ENCODE measurements around the gene SNX18.
"Not testable (repeated sequence)": the region's sequence is repeated elsewhere in the genome, so short reads cannot be mapped to it uniquely, and the experiment has no call there.

SNX18 gene, protein sequence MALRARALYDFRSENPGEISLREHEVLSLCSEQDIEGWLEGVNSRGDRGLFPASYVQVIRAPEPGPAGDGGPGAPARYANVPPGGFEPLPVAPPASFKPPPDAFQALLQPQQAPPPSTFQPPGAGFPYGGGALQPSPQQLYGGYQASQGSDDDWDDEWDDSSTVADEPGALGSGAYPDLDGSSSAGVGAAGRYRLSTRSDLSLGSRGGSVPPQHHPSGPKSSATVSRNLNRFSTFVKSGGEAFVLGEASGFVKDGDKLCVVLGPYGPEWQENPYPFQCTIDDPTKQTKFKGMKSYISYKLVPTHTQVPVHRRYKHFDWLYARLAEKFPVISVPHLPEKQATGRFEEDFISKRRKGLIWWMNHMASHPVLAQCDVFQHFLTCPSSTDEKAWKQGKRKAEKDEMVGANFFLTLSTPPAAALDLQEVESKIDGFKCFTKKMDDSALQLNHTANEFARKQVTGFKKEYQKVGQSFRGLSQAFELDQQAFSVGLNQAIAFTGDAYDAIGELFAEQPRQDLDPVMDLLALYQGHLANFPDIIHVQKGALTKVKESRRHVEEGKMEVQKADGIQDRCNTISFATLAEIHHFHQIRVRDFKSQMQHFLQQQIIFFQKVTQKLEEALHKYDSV

DNA sequence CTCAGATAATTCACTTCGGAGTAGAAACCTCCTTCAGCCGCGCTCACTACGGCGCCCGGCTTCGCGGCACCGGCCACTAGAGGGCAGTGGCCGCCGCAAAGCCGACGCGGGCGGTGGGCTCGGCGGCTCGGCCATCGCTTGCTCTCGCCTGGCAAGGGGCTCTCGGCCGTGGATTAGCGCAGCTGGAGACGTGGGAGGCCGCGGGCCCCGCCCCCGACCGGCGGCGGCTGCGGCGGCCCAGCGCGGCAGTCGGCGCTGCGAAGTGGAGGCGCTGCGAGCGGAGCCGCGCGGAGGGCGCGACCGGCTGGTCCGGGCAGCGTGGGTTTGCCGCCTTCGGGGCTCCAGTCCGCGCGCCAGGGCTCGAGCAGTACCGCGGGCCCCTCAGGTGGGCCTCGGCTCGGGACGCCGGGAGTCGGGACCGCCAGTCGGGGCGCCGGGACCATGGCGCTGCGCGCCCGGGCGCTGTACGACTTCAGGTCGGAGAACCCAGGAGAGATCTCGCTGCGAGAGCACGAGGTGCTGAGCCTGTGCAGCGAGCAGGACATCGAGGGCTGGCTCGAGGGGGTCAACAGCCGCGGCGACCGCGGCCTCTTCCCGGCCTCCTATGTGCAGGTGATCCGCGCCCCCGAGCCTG lies at the start of gene SNX18:
SNX18 (plus strand) TSS at position 248 of the 634 bp plus-strand sequence; CDS start at position 442, 194 bp downstream.
- DNase-seq (ENCODE audit: low spot score): peak; percentile 69

DNA sequence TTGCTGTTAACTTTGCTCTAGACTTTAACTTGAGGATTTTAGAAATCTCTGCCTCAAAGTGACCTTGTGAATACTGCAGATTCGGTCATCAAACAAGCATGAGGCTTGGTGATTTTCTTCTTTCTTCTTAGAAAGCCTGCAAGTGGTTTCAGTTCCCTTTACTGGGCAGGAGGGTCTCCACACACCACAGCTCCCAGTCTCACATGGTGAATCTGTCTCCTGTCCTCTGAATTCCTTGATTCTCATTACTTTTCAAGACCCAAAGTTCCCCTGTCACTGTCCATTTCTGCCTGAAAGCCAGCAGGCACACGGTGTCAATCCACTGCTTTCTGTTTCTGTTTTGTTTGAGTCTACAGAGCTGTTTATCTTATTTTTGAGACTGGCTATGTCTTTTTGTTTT lies 47.9 kb upstream of the SNX18 start:
- no peak for DNase-seq (ENCODE audit: low spot score)

DNA sequence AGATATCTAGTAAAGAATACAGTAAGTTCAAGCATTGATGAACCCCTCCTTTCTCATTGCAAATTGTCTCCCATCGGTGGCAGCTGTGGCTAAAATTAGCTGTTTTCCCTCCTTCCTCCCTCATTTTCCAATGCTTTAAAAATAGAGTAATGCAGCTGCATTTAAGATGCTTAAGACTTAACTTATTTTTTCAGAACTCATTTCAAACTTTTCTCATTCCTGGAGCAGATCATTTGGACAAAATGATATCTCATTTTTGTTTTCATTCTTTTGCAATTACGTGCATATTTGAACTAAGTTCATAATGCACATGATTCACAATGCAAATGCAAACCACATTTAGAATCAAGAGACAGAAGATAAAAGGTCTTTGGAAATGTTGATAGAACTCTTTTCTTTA lies 47.4 kb upstream of the SNX18 start:
- no peak for DNase-seq (ENCODE audit: low spot score)

DNA sequence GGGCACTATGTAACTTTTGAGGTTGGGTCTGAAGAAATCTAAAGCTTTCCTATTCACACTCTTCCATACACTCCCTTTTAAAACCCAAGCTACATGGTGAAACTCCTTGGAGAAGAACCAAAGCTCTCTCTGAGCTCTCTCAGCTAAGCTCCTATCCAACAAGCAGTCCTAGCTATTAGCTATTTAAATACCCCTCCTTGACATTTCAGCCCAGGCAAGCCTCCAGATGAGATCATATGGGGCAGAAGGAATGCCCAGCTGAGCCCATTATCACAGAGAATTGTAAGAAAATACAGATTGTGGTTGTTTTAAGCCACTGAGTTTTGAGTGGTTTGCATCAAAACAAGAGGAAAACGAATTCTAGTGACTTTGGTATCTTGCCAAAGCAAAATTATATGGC lies 46.9 kb upstream of the SNX18 start:
- DNase-seq (ENCODE audit: low spot score): no peak

DNA sequence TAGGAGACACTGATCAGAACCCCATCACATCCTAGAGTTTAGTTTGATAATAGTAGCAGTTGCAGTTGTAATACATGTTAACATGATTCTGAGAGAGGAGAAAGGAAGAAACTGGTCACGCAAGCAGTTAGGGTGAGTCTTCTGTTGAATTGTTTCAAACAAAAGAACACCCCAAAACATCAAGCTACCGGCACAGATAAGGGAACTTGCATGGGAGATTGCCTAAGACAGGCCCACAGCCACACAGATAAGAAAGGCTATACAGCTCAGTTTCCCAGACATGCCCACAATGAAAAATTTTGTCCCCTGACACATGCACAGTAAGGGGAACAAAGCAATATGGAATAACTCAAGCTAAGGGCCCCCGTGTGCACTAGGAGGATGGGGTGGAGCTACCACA lies 46.2 kb upstream of the SNX18 start:
- DNase-seq (ENCODE audit: low spot score): no peak

DNA sequence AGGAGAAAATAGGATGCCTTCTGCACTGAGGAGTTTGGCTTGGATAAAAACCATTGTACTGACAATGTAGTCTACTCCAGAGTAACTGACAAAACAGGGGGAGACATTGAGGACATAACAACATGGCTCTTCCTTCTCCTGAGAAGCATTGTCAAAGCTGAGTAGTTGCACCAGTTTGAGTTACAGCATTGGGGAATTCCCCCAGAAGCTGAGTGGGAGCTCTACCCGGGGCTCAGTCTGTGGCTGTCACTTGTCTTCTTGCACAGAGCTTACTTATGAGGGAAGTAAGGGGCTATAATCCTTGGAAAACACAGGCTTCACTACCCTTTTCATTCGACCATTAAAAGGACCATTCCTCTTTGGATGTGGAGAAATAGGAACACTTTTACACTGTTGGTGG lies 40.9 kb upstream of the SNX18 start:
- DNase-seq (ENCODE audit: low spot score): no peak

DNA sequence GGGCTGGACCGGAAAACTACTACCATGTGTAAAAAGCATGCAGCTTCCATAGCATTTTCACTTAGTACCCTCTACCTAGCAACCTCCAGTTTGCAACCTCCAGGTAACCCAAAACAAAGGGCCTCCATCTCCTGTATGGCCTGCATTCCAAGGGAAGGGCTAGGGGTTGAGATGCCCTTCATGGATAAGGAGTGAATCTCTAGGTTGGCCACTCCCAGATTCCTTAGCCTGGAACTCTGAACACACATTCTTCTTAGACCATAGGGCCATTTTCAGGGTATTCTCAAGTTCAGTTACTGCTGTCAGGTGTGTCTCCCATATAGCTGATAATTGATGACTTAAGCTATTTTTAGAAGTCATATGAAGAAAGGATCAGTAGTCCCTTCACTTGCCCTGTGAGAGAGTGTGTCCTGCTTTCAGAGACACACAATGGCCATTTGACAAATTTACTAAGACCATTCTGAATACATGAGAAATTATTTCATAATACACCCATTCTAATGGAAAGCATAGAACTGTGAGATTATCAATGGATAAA lies 39.5 kb upstream of the SNX18 start:
- no peak for DNase-seq (ENCODE audit: low spot score)

DNA sequence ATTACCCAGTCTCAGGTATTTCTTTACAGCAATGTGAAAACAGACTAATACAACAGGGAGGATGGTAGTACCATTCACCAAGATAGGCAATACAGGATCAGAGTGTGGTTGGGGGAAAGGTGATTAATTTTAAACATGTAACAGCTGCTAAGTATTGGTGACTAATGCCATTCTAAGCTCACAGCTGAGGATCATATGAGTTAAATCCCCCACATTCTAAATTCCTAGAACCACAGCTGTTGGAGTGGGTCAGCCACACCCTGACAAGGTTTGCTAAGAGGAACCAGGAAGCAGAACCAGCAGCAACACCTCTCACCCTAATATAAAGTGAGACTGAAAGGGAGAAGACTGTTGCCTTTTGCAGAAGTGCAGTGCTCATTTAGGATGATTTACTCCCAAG lies 37.3 kb upstream of the SNX18 start:
- no peak for DNase-seq (ENCODE audit: low spot score)

DNA sequence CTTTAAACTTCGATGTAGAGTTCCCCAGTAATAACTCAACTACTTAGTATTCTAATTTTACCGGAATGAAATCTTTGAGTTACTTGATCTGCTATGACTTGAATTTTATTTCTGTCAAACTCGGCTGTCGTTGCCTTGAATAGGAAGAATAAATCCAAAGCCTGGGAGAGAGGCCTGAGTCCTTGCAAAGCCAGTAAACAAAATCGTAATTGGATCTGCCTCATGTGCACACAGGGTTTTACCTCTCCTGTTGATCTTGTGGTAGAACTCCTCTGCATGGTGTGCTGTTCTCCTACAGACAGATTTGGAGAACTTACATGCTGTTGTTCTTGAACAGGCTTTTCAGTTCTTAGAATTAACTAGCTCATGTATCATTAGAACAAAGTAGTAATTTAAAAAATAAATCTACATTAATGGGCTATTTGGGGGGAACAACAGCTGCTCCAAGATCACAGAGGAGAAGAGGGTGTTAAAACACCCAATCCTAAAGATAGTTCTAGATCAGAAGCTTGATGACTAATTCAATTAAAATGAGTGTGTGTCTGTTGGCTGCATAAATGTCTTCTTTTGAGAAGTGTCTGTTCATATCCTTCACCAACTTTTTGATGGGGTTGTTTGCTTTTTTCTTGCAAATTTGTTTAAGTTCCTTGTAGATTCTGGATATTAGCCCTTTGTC lies 33.2 kb upstream of the SNX18 start:
- no peak for DNase-seq (ENCODE audit: low spot score)

DNA sequence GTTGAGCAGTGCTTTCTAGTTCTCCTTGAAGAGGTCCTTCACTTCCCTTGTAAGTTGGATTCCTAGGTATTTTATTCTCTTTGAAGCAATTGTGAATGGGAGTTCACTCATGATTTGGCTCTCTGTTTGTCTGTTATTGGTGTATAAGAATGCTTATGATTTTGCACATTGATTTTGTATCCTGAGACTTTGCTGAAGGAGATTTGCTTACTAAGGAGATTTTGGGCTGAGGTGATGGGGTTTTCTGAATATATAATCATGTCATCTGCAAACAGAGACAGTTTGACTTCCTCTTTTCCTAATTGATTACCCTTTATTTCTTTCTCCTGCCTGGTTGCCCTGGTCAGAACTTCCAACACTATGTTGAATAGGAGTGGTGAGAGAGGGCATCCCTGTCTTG lies 31.9 kb upstream of the SNX18 start:
- DNase-seq (ENCODE audit: low spot score): not testable (repeated sequence)

DNA sequence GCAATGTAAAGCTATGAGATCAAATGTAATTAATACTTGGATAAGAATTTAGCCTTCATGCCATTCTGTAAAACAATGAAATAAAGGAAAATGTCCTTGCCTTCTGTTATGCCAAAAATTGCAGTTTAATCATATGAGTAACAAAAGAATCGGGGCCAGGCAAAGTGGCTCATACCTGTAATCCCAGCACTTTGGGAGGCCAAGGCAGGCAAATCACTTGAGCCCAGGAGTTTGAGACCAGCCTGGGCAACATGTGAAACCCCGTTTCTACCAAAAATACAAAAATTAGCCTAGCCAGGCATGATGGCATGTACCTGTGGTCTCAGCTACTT lies 27.9 kb upstream of the SNX18 start:
- DNase-seq (ENCODE audit: low spot score): not testable (repeated sequence)

DNA sequence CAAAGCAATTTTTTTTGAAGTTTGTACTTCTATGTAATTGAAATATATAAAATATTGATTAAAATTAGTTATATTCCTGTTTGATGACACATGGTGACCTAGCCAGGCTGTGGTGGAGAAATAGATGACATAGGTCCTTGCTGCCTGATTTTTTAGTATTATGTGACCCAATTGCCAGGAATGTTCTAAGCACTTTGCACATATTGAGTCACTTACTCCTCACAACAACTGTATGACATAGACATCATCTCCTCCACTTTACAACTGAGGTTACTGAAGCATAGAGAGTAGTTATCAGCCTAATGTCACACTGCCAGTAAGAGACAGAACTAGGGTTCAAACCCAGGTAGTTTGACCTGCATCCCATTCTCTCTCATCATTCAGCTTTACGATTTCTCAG lies 26.2 kb upstream of the SNX18 start:
- no peak for DNase-seq (ENCODE audit: low spot score)

DNA sequence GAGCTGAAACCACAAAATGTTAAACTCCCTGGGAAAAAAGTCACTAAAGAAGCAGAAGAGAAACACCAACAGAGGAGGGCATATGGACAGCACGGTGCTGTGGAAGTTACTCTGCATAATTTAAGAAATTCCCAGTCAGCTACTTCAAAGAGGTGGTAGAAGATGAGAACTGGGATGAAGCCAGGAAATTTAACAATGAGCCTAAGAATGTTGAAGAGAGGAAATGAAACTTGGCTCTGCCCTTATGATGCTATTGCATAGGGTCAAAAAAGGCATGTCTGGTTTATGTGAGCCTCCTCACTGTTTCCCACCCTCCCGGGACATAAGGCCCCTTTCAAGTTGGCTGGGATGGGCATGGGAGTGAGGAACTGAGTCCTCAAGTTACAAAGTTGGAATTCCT lies 25.4 kb upstream of the SNX18 start:
- no peak for DNase-seq (ENCODE audit: low spot score)

DNA sequence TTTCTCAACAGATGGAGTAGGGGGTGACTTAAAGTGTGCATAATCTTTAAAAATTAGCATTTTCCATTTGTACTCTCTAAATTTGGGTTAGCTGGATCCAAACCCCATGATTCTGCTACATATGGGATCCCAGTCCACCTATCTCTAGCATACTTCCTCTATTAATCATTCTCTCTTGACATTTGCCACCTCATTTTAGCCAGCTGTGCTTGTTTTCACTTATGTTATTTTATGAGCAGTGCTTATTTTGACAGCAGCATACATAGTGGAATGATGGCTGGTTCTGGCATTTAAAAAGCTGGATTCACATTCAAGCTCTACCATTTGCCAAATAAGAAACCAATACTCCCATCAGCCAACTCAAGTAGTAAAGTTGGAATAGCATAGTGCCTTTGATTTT lies 22.5 kb upstream of the SNX18 start:
- no peak for DNase-seq (ENCODE audit: low spot score)

DNA sequence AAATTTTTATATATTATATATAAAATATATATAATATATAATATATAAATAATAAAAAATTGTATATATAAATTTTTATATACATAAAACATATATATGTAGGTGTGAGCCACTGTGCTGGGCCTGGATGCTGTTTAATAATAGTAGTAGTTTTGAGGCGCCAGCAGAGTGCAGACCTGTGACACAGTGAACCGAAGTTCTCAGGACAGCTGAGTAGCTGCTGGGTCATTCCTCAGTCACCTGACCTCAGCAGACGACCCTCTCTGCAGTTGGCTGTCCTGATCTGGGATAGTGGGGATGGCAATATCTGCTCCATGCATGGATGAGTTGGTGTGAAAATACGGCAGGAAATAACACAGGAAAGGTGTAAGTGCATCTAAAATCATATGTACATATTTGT lies 3.3 kb upstream of the SNX18 start:
- no peak for DNase-seq (ENCODE audit: low spot score)

DNA sequence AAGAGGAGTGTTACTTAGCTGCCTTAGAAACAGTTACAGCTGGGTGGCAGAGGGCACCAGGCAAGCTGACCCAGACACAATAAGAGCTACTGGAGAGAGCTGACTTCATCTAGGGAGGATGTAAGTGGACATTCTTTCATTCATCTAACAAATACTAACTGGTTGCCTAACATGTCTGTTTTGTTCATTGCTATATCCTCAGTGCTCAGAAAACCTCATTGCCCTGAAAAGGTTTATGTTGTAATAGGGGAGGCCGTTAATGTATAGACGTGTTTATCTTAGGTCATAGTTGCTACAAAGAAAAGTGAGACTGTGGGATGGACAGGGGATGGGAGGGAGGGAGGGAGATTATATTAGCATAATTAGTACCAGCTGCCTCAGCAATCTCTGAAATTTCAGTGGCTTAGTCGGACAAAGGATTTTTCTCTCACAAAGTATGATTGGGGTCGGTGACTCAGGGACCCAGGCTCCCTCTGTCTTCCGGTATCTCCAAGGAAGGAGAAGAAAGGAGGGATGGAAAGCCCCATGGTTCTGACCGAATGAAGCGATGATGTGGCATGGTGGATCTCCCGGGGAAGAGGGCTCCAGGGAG lies 2.6 kb upstream of the SNX18 start:
- DNase-seq (ENCODE audit: low spot score): no peak

DNA sequence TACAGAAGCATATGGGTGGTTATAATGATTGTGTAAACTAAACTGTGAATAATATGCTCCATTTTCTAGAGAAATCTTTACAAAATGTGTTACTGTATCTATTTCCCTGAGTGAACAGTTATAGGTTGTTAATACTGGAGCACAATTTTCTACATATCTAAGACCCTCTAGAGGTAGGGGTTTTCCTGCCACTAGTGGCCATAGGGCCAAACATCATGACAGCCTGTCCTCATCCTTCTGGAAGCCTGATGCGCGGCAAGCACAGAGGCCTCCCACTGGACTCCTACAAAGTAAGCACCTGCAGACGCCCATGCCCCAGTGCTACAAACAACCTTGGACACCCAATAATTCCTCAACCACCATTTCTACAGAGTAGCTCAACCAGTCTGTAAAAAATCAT lies 1.9 kb upstream of the SNX18 start:
- DNase-seq (ENCODE audit: low spot score): no peak

DNA sequence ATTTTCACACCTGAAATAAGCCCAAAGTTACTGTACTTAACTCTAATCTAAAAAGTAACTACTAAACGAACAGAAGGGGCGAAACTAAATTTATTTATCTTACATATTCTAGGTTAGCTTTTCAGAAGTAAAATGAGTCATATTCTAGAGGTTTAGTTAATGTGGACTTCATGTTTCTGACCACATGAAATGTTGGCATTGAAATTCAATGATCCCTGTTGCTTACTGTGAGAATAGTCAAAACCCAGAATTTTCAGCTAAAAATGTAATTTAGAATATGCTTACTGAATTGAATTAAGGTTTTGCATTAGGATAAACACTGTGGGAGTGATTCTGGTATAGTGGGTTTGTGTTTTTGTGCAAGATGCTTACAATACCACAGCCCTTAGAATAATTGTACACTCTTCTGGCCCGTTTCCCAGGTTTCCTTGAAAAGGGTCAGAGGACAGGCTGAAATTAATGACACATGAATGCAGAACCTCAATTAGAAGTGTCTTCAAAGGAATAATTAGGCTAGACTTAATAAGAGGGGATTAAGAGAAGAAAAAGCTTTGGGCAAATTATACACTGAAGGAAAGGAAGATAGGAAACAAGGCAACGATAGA lies 1.4 kb upstream of the SNX18 start:
- no peak for DNase-seq (ENCODE audit: low spot score)

DNA sequence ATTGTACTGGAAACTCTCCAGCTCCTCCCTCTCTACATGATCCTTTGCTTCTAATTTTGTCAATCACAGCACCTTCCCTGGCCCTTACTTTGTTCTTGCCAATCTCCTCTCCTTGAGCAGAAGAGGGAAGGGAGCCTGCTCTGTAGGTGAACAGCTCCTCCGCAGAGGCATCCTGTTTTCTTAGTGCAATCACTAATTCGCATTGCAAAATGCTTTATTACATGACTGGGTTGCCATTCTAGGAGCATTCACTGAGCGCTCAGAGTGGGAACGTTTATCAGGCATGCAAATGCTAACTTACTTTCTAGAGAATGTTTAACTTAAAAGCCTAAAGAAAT lies 416 bp upstream of the SNX18 start:
- DNase-seq (ENCODE audit: low spot score): peak; percentile 25

DNA sequence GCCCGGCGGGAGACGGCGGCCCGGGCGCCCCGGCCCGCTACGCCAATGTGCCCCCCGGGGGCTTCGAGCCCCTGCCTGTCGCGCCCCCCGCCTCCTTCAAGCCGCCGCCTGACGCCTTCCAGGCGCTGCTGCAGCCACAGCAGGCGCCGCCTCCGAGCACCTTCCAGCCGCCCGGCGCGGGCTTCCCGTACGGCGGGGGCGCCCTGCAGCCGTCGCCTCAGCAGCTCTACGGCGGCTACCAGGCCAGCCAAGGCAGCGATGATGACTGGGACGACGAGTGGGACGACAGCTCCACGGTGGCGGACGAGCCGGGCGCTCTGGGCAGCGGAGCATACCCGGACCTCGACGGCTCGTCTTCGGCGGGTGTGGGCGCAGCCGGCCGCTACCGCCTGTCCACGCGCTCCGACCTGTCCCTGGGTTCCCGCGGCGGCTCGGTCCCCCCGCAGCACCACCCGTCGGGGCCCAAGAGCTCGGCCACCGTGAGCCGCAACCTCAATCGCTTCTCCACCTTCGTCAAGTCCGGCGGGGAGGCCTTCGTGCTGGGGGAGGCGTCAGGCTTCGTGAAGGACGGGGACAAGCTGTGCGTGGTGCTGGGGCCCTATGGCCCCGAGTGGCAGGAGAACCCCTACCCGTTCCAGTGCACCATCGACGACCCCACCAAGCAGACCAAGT lies 723 bp downstream of the SNX18 start:
- DNase-seq (ENCODE audit: low spot score): peak; percentile 44

DNA sequence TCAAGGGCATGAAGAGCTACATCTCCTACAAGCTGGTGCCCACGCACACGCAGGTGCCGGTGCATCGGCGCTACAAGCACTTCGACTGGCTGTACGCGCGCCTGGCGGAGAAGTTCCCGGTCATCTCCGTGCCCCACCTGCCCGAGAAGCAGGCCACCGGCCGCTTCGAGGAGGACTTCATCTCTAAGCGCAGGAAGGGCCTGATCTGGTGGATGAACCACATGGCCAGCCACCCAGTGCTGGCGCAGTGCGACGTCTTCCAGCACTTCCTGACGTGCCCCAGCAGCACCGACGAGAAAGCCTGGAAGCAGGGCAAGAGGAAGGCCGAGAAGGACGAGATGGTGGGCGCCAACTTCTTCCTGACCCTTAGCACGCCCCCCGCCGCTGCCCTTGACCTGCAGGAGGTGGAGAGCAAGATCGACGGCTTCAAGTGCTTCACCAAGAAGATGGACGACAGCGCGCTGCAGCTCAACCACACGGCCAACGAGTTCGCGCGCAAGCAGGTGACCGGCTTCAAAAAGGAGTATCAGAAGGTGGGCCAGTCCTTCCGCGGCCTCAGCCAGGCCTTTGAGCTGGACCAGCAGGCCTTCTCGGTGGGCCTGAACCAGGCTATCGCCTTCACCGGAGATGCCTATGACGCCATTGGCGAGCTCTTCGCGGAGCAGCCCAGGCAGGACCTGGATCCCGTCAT lies 1.4 kb downstream of the SNX18 start:
- DNase-seq (ENCODE audit: low spot score): no peak

All from HuH-7.5 (cell line).